H9 (cell line): Measurements from ENCODE around the gene CAV2. TPM values are rescaled to one million over a fixed set of nuclear protein-coding genes. Genes with fewer than 3 reads are reported as not detected.

Experiments used
- DNase-seq: peaks from one replicate; pipeline ENCODE4 v3.0.0-alpha.2; 2017
- H2AFZ ChIP-seq: one replicate; pipeline ENCODE4 v1.6.1; 2013; ENCODE audit warnings: mild to moderate bottlenecking, low read length, control low read depth, moderate library complexity
- H2AK5ac ChIP-seq: 2 replicates; pipeline ENCODE4 v1.6.1; 2013; ENCODE audit warnings: low read length, control low read depth, mixed read lengths; ENCODE audit not compliant: insufficient read length
- H2BK120ac ChIP-seq: one replicate; pipeline ENCODE4 v1.6.1; 2013; ENCODE audit warnings: low read depth, mild to moderate bottlenecking, low read length, control low read depth, inconsistent platforms; ENCODE audit not compliant: poor library complexity, severe bottlenecking
- H2BK12ac ChIP-seq: 2 replicates; pipeline ENCODE4 v1.6.1; 2013; ENCODE audit warnings: low read length, control low read depth, mixed read lengths, low read depth; ENCODE audit not compliant: insufficient read length
- H2BK15ac ChIP-seq: 2 replicates; pipeline ENCODE4 v1.6.1; 2013; ENCODE audit warnings: low read depth, low read length, control low read depth
- H2BK20ac ChIP-seq: one replicate; pipeline ENCODE4 v1.6.1; 2013; ENCODE audit warnings: low read depth, mild to moderate bottlenecking, low read length, control low read depth, inconsistent platforms; ENCODE audit not compliant: poor library complexity, severe bottlenecking
- H2BK5ac ChIP-seq: 2 replicates; pipeline ENCODE4 v1.6.1; 2013; ENCODE audit warnings: low read length, control low read depth, mixed read lengths; ENCODE audit not compliant: insufficient read length
- H3K14ac ChIP-seq: 2 replicates; pipeline ENCODE4 v1.6.1; 2013; ENCODE audit warnings: low read length, control low read depth; ENCODE audit not compliant: insufficient read depth
- H3K18ac ChIP-seq: 2 replicates; pipeline ENCODE4 v1.6.1; 2013; ENCODE audit warnings: low read depth, mild to moderate bottlenecking, mixed read lengths, low read length, control low read depth; ENCODE audit not compliant: insufficient read length
- H3K23ac ChIP-seq: 2 replicates; pipeline ENCODE4 v1.6.1; 2013; ENCODE audit warnings: low read length, control low read depth, mixed read lengths, low read depth; ENCODE audit not compliant: insufficient read length
- H3K23me2 ChIP-seq: 2 replicates; pipeline ENCODE4 v1.6.1; 2013; ENCODE audit warnings: low read depth, mild to moderate bottlenecking, mixed read lengths, low read length, control low read depth; ENCODE audit not compliant: insufficient read length, poor library complexity, severe bottlenecking
- H3K27ac ChIP-seq: 2 replicates; pipeline ENCODE4 v1.5.1; 2013; ENCODE audit warnings: low read length, control low read depth, mixed read lengths, low read depth; ENCODE audit not compliant: insufficient read length
- H3K27me3 ChIP-seq: 2 replicates; pipeline ENCODE4 v1.6.1; 2013; ENCODE audit warnings: low read length, control low read depth, inconsistent platforms; ENCODE audit not compliant: insufficient read depth
- H3K4ac ChIP-seq: 2 replicates; pipeline ENCODE4 v1.6.1; 2013; ENCODE audit warnings: low read depth, mild to moderate bottlenecking, control low read depth, inconsistent platforms, low read length, moderate library complexity
- H3K4me1 ChIP-seq: 2 replicates; pipeline ENCODE4 v1.6.1; 2013; ENCODE audit warnings: low read length, control low read depth, inconsistent platforms; ENCODE audit not compliant: insufficient read depth
- H3K4me2 ChIP-seq: 2 replicates; pipeline ENCODE4 v1.6.1; 2013; ENCODE audit warnings: low read length, control low read depth, mixed read lengths; ENCODE audit not compliant: insufficient read length, insufficient read depth
- H3K56ac ChIP-seq: 2 replicates; pipeline ENCODE4 v1.6.1; 2013; ENCODE audit warnings: low read depth, mild to moderate bottlenecking, mixed read lengths, low read length, control low read depth; ENCODE audit not compliant: insufficient read length
- H3K79me1 ChIP-seq: 2 replicates; pipeline ENCODE4 v1.6.1; 2013; ENCODE audit warnings: low read depth, mild to moderate bottlenecking, moderate library complexity, low read length, control low read depth, inconsistent platforms; ENCODE audit not compliant: insufficient read depth, poor library complexity, severe bottlenecking
- H3K79me2 ChIP-seq: 2 replicates; pipeline ENCODE4 v1.6.1; 2013; ENCODE audit warnings: low read length, control low read depth, inconsistent platforms; ENCODE audit not compliant: insufficient read depth
- H3K9ac ChIP-seq: 2 replicates; pipeline ENCODE4 v1.6.1; 2013; ENCODE audit warnings: low read length, control low read depth, mixed read lengths; ENCODE audit not compliant: insufficient read length; ENCODE audit errors: extremely low read depth
- H3K9me3 ChIP-seq: one replicate; pipeline ENCODE4 v1.6.1; 2013; ENCODE audit warnings: low read depth, low read length, inconsistent platforms; ENCODE audit not compliant: control insufficient read depth
- H3T11ph ChIP-seq: one replicate; pipeline ENCODE4 v1.6.1; 2013; ENCODE audit warnings: mild to moderate bottlenecking, low read length, control low read depth, inconsistent platforms
- H4K20me1 ChIP-seq: one replicate; pipeline ENCODE4 v1.6.1; 2013; ENCODE audit not compliant: control insufficient read depth, insufficient read length, insufficient read depth
- H4K5ac ChIP-seq: 2 replicates; pipeline ENCODE4 v1.6.1; 2013; ENCODE audit warnings: low read depth, mild to moderate bottlenecking, mixed read lengths, low read length, control low read depth; ENCODE audit not compliant: insufficient read length
- H4K8ac ChIP-seq: replicated peaks from 2 replicates; pipeline ENCODE4 v1.6.1; 2013; ENCODE audit warnings: low read length, control low read depth, mixed read lengths, low read depth; ENCODE audit not compliant: insufficient read length
- H4K91ac ChIP-seq: 2 replicates; pipeline ENCODE4 v1.6.1; 2013; ENCODE audit warnings: low read depth, mild to moderate bottlenecking, moderate library complexity, mixed read lengths, low read length, control low read depth; ENCODE audit not compliant: insufficient read length
- H3K27ac Mint-ChIP-seq, 3 experiments: 2 replicates in 2 of 3; 3 replicates in 1 of 3; pipeline ENCODE4 v1.8.0; 2020 to 2021; ENCODE audit warnings: mixed read lengths in 3 of 3, mild to moderate bottlenecking in 1 of 3, moderate library complexity in 1 of 3
- H3K27me3 Mint-ChIP-seq: 2 replicates; pipeline ENCODE4 v1.8.0; 2021; ENCODE audit warnings: low read depth, mild to moderate bottlenecking, moderate library complexity, mixed read lengths
- H3K36me3 Mint-ChIP-seq, 3 experiments: 2 replicates in 2 of 3; 3 replicates in 1 of 3; pipeline ENCODE4 v1.8.0; 2020 to 2021; ENCODE audit warnings: low read depth in 3 of 3, mixed read lengths in 3 of 3; ENCODE audit not compliant: insufficient read depth in 1 of 3
- H3K4me1 Mint-ChIP-seq, 2 experiments: 2 replicates each; pipeline ENCODE4 v1.8.0; 2020; ENCODE audit warnings: mixed read lengths in 2 of 2
- H3K4me3 Mint-ChIP-seq, 2 experiments: 2 replicates in 1 of 2; 3 replicates in 1 of 2; pipeline ENCODE4 v1.8.0; 2020 to 2021; ENCODE audit warnings: mild to moderate bottlenecking in 2 of 2, mixed read lengths in 2 of 2, moderate library complexity in 1 of 2
- H3K9me3 Mint-ChIP-seq, 2 experiments: 2 replicates in 1 of 2; 3 replicates in 1 of 2; pipeline ENCODE4 v1.8.0; 2020; ENCODE audit warnings: mild to moderate bottlenecking in 2 of 2, mixed read lengths in 2 of 2, moderate library complexity in 1 of 2
- total RNA-seq: library from RNA; stranded (reverse); gene quantifications from 2 replicates; pipeline ENCODE4 v1.2.1, GENCODE V29; 2021
- TF ChIP-seq, protein P1 (sequence below): fragments of 200-600 bp; sonication (generic); conservative IDR thresholded peaks from 3 replicates; pipeline ENCODE4 v1.8.0; 2021; ENCODE audit warnings: antibody characterized with exemption, mild to moderate bottlenecking

CAV2 gene
- total RNA-seq, 1 experiment from 2014 or later: 3.7 TPM

DNA sequence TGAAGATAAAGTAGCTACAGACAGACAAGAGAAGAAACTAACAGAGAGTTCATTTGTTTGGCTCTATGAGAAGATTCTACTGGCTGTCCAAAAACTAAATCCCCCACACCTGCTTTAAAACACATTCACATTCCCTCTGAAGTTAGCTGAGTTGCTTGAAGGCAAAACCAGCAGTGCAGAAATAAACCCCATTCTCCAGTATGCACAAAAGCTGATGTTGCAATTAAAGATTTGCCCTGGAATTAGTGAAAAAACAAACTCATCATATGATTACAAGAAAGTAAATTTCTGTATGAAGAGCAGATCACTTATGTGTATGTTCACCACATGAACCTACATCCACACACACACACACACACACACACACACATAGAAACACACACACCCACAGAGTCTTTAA, 16.0 kb downstream of the CAV2 start:
- no peak overlapping the region for H3K4me2 ChIP-seq
- Mint-ChIP-seq H3K27ac (no peak overlapping the region), H3K9me3 (no peaks in the 10 kb centered on the region)

More for the DNA sequence above, 16.0 kb downstream of the CAV2 start:
- H3K27ac ChIP-seq: no peak overlapping the region
- no peak overlapping the region for H4K8ac ChIP-seq
- H3K27me3 ChIP-seq: no peaks in the 10 kb centered on the region
- H2BK20ac ChIP-seq: no peak overlapping the region
- H3K9ac ChIP-seq: no peak overlapping the region
- H3K4me1 Mint-ChIP-seq: peaks cover 13 to 19% of the 10 kb centered on the region in 2 experiments
- TF ChIP-seq, protein P1, sequence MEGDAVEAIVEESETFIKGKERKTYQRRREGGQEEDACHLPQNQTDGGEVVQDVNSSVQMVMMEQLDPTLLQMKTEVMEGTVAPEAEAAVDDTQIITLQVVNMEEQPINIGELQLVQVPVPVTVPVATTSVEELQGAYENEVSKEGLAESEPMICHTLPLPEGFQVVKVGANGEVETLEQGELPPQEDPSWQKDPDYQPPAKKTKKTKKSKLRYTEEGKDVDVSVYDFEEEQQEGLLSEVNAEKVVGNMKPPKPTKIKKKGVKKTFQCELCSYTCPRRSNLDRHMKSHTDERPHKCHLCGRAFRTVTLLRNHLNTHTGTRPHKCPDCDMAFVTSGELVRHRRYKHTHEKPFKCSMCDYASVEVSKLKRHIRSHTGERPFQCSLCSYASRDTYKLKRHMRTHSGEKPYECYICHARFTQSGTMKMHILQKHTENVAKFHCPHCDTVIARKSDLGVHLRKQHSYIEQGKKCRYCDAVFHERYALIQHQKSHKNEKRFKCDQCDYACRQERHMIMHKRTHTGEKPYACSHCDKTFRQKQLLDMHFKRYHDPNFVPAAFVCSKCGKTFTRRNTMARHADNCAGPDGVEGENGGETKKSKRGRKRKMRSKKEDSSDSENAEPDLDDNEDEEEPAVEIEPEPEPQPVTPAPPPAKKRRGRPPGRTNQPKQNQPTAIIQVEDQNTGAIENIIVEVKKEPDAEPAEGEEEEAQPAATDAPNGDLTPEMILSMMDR: no peak
- peaks cover 3% of the 10 kb centered on the region; the same call in 1 of the 2 replicates for H3K4me1 ChIP-seq
- no peaks in the 10 kb centered on the region for H4K20me1 ChIP-seq
- H3K56ac ChIP-seq: no peak overlapping the region
- no peak overlapping the region for H4K5ac ChIP-seq
- H3K36me3 Mint-ChIP-seq: no peaks in the 10 kb centered on the region
- no peak overlapping the region for H3K18ac ChIP-seq
- H3K4me3 Mint-ChIP-seq: no peak overlapping the region
- H3K9me3 ChIP-seq: no peaks in the 10 kb centered on the region
- no peak overlapping the region for H3T11ph ChIP-seq
- no peak overlapping the region for H2BK120ac ChIP-seq
- no peak overlapping the region for H2AK5ac ChIP-seq
- H3K14ac ChIP-seq: no peak overlapping the region
- H3K79me1 ChIP-seq: no peaks in the 10 kb centered on the region
- no peak overlapping the region for H4K91ac ChIP-seq
- DNase-seq: no peak
- H3K4ac ChIP-seq: no peak overlapping the region
- H2BK15ac ChIP-seq: no peak overlapping the region
- no peaks in the 10 kb centered on the region for H3K27me3 Mint-ChIP-seq
- no peaks in the 10 kb centered on the region for H3K23me2 ChIP-seq
- no peaks in the 10 kb centered on the region for H3K79me2 ChIP-seq
- no peak overlapping the region for H2BK12ac ChIP-seq
- H2BK5ac ChIP-seq: no peak overlapping the region
- no peak overlapping the region for H2AFZ ChIP-seq
- no peak overlapping the region for H3K23ac ChIP-seq
